NCI-H510A (cell line): ENCODE results near the gene SOX6.
A peak's percentile ranks its signal among the peaks of the same experiment; 100 is the strongest.
"Not testable (repeated sequence)": the region's sequence is repeated elsewhere in the genome, so short reads cannot be mapped to it uniquely, and the experiment has no call there.

Experiments
- DNase-seq: peaks from one replicate; lab custom pipeline; 2025; lab: John Stamatoyannopoulos, UW

SOX6 gene

GRCh38 chr11:16040151-16040550 lies 316.2 kb downstream of the SOX6 start:
- no peak for DNase-seq

DNA sequence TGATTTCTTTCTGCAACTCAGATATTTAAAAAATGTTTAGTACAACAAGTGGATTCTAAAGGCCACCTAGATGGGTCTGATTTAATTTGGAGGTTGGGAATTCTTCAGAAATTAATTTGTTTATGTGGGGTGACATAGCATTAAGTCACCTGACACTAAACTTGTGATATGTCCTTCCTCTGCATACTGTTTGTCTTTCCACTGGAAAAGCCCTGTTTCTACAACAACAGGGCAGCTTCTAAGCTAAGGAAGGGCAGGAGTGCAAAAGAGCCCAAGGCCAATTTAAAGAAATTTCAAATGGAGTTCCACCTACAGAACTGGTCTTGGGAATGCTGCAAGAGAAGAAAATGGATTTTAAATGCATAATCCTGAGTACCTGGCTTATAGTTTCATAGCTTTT lies 319.2 kb downstream of the SOX6 start:
- DNase-seq: no peak

GRCh38 chr11:16036218-16036617 lies 320.1 kb downstream of the SOX6 start:
- DNase-seq: no peak

DNA sequence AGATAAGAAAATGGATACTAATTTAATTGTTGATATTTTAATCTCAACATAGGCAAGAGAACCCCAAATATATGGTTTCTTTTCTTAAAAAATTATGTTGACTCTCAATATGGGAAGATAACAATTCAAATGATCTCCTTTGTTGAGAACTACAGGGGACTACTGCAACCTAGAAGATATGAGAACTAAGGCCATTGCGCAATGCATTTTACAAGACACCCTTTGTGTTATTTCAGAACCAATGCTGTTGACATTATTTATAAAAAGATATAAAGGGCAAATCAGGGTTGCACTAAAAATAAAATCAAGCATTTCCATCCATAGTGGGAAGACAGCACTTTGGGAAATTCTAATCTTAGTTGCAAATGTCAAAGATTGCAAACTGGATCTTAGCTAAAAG lies 322.3 kb downstream of the SOX6 start:
- DNase-seq: no peak

DNA sequence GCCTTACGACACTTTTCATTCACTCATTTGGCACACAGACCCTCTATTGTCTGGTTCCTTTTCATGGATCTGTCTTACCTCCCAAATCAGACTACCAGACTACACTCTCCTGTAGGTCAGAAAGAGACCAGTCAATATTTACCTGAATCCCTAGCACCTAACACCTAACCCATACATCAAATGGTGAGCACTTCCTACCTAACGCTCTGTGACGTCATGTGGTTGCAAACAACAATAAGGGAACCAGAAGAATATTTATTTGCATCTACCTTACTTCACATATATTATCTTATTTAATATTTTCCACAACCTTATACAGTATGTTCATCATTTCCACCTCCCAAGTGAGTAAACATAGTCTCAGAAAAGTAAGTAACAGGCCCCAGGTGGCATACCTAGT lies 323.4 kb downstream of the SOX6 start:
- DNase-seq: no peak

DNA sequence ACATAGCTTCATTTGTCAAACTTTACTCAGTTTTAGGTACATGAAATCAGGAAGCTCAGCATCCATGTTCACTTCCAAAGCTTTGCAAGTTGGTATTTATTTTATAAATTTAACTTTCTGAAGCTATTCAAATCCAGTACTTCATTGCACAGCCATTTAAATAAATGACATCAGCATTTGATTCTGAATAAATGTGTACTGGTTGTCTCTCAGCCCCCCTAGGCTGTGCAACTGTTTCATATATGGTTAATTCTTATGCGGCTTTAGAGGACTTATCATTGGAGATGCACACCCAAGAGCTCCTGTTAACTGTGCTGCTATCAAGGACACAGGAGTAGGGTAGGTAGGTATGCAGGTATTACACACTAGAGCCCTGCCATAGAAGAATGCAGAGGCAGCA lies 325.1 kb downstream of the SOX6 start:
- DNase-seq: no peak

- DNase-seq: no peak
These were observed 325.7 kb downstream of the SOX6 start for GRCh38 chr11:16030664-16031063.

DNA sequence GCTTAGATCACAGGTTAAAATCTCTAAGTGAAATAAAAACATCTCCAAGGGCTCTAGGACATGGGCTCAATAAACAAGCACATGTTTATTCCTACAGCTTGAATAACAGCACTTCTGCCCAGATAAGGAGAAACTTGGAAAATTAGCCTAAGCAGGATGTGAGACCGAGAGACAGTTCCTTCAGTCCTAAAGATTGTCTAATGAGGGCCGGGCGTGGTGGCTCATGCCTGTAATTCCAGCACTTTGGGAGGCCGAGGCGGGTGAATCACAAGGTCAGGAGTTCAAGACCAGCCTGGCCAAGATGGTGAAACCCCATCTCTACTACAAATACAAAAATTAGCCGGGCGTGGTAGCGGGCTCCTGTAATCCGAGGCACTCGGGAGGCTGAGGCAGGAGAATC lies 327.2 kb downstream of the SOX6 start:
- DNase-seq: not testable (repeated sequence)

- no peak for DNase-seq
These were observed 327.9 kb downstream of the SOX6 start for GRCh38 chr11:16028419-16028818.

DNA sequence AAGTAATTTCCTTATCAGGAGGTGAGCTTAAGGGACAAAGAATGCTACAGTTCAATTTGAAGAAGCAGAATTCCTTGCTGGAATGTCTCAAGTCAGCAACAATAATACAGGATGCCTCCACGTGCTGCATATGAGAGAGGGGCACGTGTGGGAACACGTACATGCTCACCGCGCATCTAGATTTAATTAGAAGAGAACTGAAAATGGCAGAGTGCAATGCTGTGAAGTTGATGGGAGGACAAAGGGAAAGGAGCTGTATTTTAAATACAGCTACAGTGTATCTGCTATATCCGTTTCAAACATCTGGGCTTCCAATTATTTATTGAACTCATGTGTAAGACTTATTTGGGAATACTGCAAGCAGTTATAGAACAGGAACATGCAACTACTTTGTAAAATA lies 328.7 kb downstream of the SOX6 start:
- DNase-seq: no peak

DNA sequence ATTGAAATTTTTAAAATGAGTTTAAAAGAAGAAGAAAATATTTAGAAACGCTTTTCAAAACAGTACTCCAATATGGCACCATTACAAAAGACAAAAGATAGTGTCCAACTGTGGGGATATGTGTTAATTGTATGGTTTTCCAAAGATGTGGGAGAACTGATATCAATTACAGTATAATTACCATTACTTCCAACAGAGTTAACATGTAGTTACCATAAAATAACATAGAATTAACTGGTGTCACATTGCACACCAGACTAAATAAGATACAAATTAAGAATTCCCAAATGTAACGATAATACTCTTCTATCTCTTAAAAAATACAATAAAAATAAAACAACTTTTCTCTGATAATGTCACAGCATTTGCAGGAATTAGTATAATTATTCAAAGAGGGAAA lies 329.5 kb downstream of the SOX6 start:
- no peak for DNase-seq

- DNase-seq: no peak
These were observed 337.4 kb downstream of the SOX6 start for GRCh38 chr11:16018931-16019330.

- DNase-seq: no peak
These were observed 339.9 kb downstream of the SOX6 start for GRCh38 chr11:16016468-16016829.

- DNase-seq: no peak
These were observed 340.4 kb downstream of the SOX6 start for GRCh38 chr11:16015741-16016467.

GRCh38 chr11:16013649-16014275 lies 342.6 kb downstream of the SOX6 start:
- DNase-seq: no peak

DNA sequence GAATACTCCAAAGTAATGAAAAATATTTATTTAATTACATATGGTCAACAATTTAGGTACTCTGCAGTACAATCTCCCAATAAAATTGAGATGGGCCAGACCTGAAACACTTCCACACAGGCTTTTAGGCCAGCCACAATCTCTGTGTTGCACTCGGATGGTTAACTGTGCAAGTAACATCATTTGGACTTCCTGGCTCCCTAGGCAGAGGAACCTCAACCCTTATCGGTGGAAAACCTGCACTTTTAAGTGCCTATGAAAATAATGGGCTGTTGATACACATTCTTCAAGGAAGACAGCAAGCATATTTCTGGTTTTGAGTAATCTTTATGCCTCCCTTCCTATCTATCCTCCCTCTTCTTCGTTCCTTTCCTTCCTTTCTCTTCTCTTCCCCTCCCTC lies 343.1 kb downstream of the SOX6 start:
- DNase-seq: no peak

DNA sequence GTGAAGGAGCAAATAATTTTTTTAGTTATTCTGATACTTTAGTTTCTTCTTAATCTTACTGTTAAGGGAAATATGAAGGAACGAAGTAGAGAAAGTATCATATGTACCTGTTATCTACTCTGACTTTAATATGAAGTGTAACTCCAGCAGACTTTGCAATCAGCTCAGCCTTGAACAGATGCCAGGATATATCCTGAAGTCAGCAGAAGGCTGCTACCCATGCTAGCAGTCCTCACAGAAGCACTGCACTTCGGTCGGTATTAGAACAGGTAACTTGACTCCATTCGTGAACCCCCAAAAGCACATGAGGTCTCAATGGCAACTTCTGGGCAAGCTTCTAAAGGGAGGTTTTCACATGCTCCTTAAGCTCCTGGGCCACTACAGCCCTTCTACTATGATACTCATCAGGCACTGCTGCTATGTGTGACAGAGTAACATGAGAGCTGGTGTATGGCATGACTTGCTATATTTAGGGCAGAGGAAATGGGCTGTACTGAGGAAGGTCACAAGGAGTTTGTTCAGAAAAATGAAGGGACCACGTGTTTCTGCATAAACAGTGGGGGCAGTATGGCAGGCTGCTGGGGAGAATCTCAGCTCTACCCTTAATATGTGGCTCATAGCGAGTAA lies 344.1 kb downstream of the SOX6 start:
- no peak for DNase-seq

GRCh38 chr11:16011396-16011795 lies 344.9 kb downstream of the SOX6 start:
- no peak for DNase-seq

- DNase-seq: no peak
These were observed 347.3 kb downstream of the SOX6 start for GRCh38 chr11:16009021-16009420.

DNA sequence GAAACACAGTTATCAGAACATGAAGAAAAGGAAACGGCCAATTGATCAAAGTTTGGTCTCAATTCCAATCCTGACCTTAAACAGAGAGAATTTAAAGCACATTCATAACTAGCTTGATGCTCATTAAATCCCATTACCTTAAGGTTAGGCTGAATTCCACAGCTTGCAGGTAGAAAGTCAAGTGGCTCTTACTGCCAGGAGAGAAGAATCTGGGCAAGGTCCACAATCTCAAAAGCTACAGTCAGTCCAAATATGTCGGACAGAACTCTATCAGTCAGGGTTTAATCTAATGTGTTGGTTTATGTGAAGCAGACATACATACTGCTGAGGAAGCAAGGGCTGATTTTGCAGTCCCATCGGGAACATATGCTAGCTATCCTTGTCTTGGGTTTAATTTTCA lies 348.8 kb downstream of the SOX6 start:
- no peak for DNase-seq

GRCh38 chr11:16002942-16003341 lies 353.4 kb downstream of the SOX6 start:
- DNase-seq: no peak

DNA sequence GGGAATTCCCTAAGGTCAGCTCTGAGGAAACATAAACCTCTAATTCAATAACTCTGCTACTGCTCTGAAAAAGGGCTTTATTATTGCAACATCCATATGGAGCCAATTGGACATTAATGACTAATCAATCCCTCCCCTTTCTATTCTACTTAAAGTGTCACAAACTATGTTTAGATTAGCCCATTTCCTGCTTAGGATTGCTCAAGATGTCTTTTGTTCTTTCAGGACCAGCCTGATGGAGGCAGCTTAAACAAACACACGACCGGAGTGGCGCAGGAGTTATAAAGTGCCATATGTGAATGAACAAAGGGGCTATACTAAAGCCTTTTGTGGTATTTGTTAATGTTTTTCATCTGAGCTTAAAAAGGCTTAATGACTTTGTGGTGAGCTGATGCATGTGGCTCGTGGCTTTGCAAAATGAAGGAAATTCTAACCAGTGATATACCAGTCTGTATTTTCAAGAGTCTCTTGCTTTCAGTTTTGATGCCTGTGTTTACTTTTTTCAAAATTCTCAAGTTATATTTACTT lies 354.4 kb downstream of the SOX6 start:
- DNase-seq: peak; percentile 68

GRCh38 chr11:16001044-16001568 lies 355.2 kb downstream of the SOX6 start:
- DNase-seq: no peak
